Motor neuron (in vitro differentiated cells): Measurements from ENCODE around the gene TCF21. TPM values are rescaled to one million over a fixed set of nuclear protein-coding genes. Genes with fewer than 3 reads are reported as not detected.
"Not testable (repeated sequence)": the region's sequence is repeated elsewhere in the genome, so short reads cannot be mapped to it uniquely, and the experiment has no call there.

Experiments used
- ATAC-seq, 8 experiments: fragments of 200-7000 bp; cut with Tn5 transposase; replicated peaks in 6 of 8; 2 replicates each; pipeline ENCODE4 v1.8.0; 2021; ENCODE audit warnings: mild to moderate bottlenecking in 8 of 8, moderate library complexity in 8 of 8
- H3K27ac ChIP-seq, 2 donors: fragments of 250-450 bp; sonication (Bioruptor Pico); 2 replicates each; pipeline ENCODE4 v1.9.0; 2021; ENCODE audit warnings: antibody characterized with exemption in 2 of 2, mild to moderate bottlenecking in 2 of 2, moderate library complexity in 1 of 2
- H3K4me1 ChIP-seq, 2 donors: fragments of 250-450 bp; sonication (Bioruptor Pico); replicated peaks in 1 of 2; 2 replicates each; pipeline ENCODE4 v1.6.1; 2021; ENCODE audit warnings: antibody characterized with exemption in 2 of 2, mild to moderate bottlenecking in 2 of 2, moderate library complexity in 1 of 2
- H3K4me3 ChIP-seq, 5 donors: fragments of 250-450 bp; sonication (Bioruptor Pico); 2 replicates each; pipeline ENCODE4 v1.9.0; 2021; ENCODE audit warnings: antibody characterized with exemption in 5 of 5, mild to moderate bottlenecking in 5 of 5, moderate library complexity in 4 of 5
- WGBS, 10 experiments: fragments of 450-650 bp; shearing (Covaris generic); methylation state at CpG; one replicate each; pipeline ENCODE4 v1.0.0; 2022; 5-methylcytosine and 5-hydroxymethylcytosine counted together
- in situ Hi-C, 9 experiments: fragments of 400-800 bp; cut with MboI; loops; one replicate each; pipeline ENCODE4 v1.15.0; 2021; ENCODE audit warnings: low sequenced_read_pairs in 9 of 9, low pct_unique_long_range_greater_than_20kb in 2 of 9; ENCODE audit not compliant: unreplicated experiment in 9 of 9
- total RNA-seq, 8 experiments: library from RNA; unstranded; fragments of 300-600 nt; gene quantifications; 2 replicates each; pipeline versions ENCODE4 v1.2.3 to v1.2.4, GENCODE V29; 2022

Gene TCF21
- under 1 TPM in 6 of 8 experiments, not detected in 2; 0.04 to 0.38 (median 0.10) TPM for total RNA-seq

DNA sequence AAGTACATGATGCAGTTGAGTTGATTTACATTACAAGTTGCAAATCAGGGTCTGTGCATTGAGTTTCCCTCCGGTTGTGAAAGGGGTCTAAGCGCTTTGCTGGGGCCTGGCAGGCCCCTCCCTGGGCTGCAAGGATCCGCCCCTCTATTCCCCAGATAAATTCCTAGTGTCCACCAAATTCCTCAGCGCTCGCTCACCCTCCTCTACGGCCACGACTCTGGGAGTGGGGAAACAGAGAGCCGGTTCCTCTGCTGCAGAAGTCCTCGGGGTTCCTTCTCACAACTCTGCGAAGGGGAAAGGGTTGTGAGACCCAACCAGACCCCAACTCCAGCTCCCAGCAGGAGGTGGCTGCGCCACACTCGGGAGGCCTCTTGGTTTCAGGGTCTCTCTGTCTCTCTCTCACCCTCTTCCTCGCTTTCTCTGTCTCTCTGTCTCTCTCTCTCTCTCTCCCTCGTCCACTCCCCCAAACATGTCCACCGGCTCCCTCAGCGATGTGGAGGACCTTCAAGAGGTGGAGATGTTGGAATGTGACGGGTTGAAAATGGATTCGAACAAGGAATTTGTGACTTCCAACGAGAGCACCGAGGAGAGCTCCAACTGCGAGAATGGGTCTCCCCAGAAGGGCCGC, at the start of gene TCF21:
Gene TCF21 (plus strand): TSS at position 185 of the 628 bp plus-strand sequence. CDS start 285 bp downstream, at position 470.
- no peak for ATAC-seq
- 13 to 67% (median 28%) methylated on average over 1 to 10 of the region's 22 CpGs; no CpG with 5 or more reads in 3 of the 10 experiments for WGBS, 10 experiments
- no peak within 1 kb of the TSS for H3K4me3 ChIP-seq
- in situ Hi-C loops = no loop called here
- H3K4me1 ChIP-seq = peaks cover 13 to 14% of the 10 kb centered on the region in 2 donors
- H3K27ac ChIP-seq = no peak within 1 kb of the TSS

- ATAC-seq = no peak
- no peak overlapping the region for H3K27ac ChIP-seq
- in situ Hi-C loops = no loop called here
- WGBS, 10 experiments = 0 to 86% (median 64%) methylated on average over 2 to 3 of the region's 3 CpGs
- no peaks in the 10 kb centered on the region for H3K4me1 ChIP-seq
- no peak overlapping the region for H3K4me3 ChIP-seq
These were observed 47.7 kb upstream of the TCF21 start for GRCh38 chr6:133841176-133841575.

GRCh38 chr6:133843098-133843497, 45.8 kb upstream of the TCF21 start:
- WGBS, 10 experiments = 16 to 100% (median 85%) methylated on average over 1 to 2 of the region's 2 CpGs
- in situ Hi-C loops = no loop called here
- H3K4me1 ChIP-seq = no peaks in the 10 kb centered on the region
- no peak for ATAC-seq
- no peak overlapping the region for H3K4me3 ChIP-seq
- no peak overlapping the region for H3K27ac ChIP-seq

- Histone ChIP-seq H3K4me1 (no peaks in the 10 kb centered on the region), H3K27ac (no peak overlapping the region), H3K4me3 (no peak overlapping the region)
- no peak for ATAC-seq
- 0 to 91% (median 56%) methylated on average over 1 of the region's 1 CpG; no CpG with 5 or more reads in 3 of the 10 experiments for WGBS, 10 experiments
- in situ Hi-C loops = no loop called here
These were observed 44.2 kb upstream of the TCF21 start for GRCh38 chr6:133844709-133845108.

DNA sequence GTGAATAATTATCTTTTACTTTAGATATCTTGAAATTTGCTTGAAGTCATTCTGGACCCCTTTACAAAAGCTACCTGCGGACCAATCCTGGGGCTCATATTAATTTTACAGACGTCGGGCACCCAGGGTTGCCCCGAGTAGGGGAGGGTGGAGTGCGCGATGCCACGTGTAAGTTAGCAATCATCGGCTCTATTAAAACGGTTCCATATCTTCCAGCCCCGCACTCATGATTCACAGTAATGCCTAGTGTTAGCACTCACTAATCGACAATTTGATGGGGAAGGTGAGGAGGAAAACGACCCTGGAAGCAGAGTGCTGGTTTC, 34.9 kb upstream of the TCF21 start:
- Histone ChIP-seq H3K4me1 (peaks cover 5 to 8% of the 10 kb centered on the region in 2 donors), H3K27ac (no peak overlapping the region), H3K4me3 (no peak overlapping the region)
- ATAC-seq = no peak
- in situ Hi-C loops = no loop called here
- WGBS, 10 experiments = 18 to 75% (median 34%) methylated on average over 4 to 12 of the region's 12 CpGs; no CpG with 5 or more reads in 2 of the 10 experiments

DNA sequence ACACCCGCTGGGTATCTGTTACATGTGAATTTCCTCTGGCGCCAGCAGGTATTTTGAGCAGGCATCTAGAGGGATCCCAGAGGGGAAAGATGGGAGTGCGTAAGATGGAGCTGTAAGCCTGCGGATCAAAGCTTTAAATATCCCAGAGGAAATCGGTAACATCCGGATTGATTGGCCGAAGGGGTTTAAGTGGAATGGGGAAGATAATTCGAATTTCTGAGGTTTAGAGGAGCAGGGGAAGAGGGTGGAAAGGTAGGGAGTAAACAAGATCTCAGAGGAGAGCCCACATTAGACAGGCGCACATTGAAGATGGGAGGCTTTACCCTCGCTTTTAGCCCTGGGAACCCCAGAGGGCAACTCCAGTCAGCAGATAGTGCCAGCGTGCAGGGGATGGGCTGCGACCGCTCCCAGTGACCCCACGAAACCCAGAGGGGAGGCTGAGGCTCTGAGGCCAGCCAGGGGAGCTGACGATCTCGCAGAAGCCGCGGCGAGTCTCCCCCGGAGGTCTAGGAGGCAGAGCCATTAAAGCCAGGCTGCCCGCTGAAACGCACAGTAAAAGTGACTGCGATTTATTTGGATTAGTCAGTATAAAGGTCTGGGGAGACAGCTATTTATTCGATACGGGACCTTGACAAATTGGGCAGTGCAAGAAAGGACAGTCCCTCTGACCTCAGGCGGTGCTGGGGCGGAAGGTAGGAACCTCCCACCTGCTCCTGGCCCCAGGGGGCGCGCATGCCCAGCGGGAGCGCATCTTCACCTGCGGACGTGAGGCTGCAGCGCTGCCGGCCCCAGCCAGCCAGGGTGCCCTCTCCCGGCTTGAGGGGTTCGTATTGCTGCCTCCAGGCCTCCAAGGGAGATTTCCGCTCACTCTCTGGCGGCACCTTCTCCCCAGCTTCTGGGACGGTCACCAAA, 34.3 kb upstream of the TCF21 start:
- in situ Hi-C loops = no loop called here
- Histone ChIP-seq H3K27ac (no peak overlapping the region), H3K4me3 (peak overlapping the region in 3 of 5 donors; percentile 2 to 14 (median 13)), H3K4me1 (peaks cover 5 to 8% of the 10 kb centered on the region in 2 donors)
- ATAC-seq = peak in 5 of 8 experiments; percentile 53 to 73 (median 60)
- 7 to 67% (median 17%) methylated on average over 1 to 18 of the region's 40 CpGs for WGBS, 10 experiments

GRCh38 chr6:133855276-133855990, 33.5 kb upstream of the TCF21 start:
- Histone ChIP-seq H3K27ac (no peak overlapping the region), H3K4me3 (no peak overlapping the region), H3K4me1 (peaks cover 5 to 8% of the 10 kb centered on the region in 2 donors)
- WGBS, 10 experiments = 12 to 47% (median 23%) methylated on average over 3 to 13 of the region's 16 CpGs; no CpG with 5 or more reads in 1 of the 10 experiments
- ATAC-seq = no peak
- in situ Hi-C loops = no loop called here

GRCh38 chr6:133855991-133856370, 32.9 kb upstream of the TCF21 start:
- no peak overlapping the region for H3K27ac ChIP-seq
- peaks cover 5 to 8% of the 10 kb centered on the region in 2 donors for H3K4me1 ChIP-seq
- ATAC-seq = no peak
- 0 to 44% (median 10%) methylated on average over 1 to 3 of the region's 3 CpGs; no CpG with 5 or more reads in 1 of the 10 experiments for WGBS, 10 experiments
- no peak overlapping the region for H3K4me3 ChIP-seq
- in situ Hi-C loops = no loop called here

DNA sequence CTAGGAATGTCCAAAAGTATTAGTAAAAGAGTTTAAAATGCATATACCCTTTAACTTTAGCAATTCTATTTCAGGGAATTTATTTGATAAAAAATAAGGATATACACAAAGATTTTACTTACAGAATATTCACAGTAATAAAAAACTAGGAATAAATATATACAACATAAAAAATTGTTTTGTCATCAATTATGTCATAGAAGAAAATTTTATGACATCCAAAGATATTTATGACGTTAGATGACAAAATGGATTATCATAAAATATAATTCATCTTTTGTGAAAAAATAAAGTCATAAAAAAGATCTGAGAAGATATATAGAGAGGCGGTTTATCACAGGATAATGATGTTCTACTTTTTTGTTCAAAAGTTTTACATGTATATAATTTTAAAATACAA, 32.0 kb upstream of the TCF21 start:
- WGBS, 10 experiments = 19 to 100% (median 81%) methylated on average over 1 to 2 of the region's 2 CpGs
- ATAC-seq = no peak
- H3K27ac ChIP-seq = no peak overlapping the region
- no peak overlapping the region for H3K4me3 ChIP-seq
- in situ Hi-C loops = no loop called here
- H3K4me1 ChIP-seq = peaks cover 5 to 8% of the 10 kb centered on the region in 2 donors

DNA sequence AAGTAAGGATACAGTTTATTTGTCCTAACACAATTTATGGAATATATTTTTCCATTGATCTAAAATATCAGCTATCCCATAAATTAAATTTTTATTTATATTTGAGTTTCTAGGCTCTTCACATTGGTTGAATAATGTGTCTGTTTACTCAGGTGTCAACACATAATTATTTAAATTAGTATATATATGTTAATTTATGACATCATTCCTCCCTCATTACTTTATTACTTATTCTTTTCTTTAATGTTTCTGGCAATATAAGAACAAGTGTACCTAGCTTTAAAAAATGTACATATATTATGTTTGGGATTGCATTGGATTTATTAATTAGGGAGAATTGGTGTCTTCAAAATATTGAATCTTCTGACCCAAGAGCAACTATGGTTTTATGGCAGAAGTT, 31.2 kb upstream of the TCF21 start:
- Histone ChIP-seq H3K4me1 (peaks cover 5 to 8% of the 10 kb centered on the region in 2 donors), H3K27ac (no peak overlapping the region), H3K4me3 (no peak overlapping the region)
- ATAC-seq = no peak
- in situ Hi-C loops = no loop called here

- 0 to 69% (median 50%) methylated on average over 1 to 2 of the region's 2 CpGs; no CpG with 5 or more reads in 1 of the 10 experiments for WGBS, 10 experiments
- H3K4me1 ChIP-seq, ATAC-seq, in situ Hi-C loops, H3K4me3 ChIP-seq, H3K27ac ChIP-seq: not testable (repeated sequence)
These were observed 27.6 kb upstream of the TCF21 start for GRCh38 chr6:133861337-133861736.

- no peak overlapping the region for H3K27ac ChIP-seq
- in situ Hi-C loops = no loop called here
- WGBS, 10 experiments = 0 to 88% (median 45%) methylated on average over 1 of the region's 1 CpG; no CpG with 5 or more reads in 2 of the 10 experiments
- H3K4me3 ChIP-seq = no peak overlapping the region
- no peaks in the 10 kb centered on the region for H3K4me1 ChIP-seq
- no peak for ATAC-seq
These were observed 25.7 kb upstream of the TCF21 start for GRCh38 chr6:133863228-133863627.

DNA sequence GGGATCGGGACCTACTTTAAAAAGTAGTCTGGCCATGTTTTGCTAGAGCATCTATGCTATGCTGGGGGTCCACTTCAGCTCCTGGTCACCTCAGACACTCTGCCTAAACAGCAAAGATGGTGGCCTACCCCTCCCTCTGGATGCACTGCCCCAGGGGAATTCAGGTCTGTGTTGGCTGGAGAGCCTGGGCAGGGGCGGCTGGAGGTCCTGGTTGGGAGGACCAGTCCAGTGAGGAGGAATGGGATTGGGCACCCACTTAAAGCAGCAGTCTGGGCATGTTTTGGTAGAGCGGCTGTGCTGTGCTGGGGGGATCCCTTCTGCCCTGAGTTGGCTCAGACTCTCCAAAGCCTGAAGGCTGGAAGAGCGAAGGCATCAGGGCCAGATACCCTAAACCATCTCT, 23.2 kb upstream of the TCF21 start:
- in situ Hi-C loops = no loop called here
- no peak for ATAC-seq

More for the DNA sequence above, 23.2 kb upstream of the TCF21 start:
- H3K27ac ChIP-seq = no peak overlapping the region
- H3K4me3 ChIP-seq = no peak overlapping the region
- WGBS, 10 experiments = 0 to 100% (median 77%) methylated on average over 1 to 3 of the region's 4 CpGs; no CpG with 5 or more reads in 3 of the 10 experiments
- no peaks in the 10 kb centered on the region for H3K4me1 ChIP-seq
